ENCODE results near the gene APEX2.
"Not testable (repeated sequence)": the region's sequence is repeated elsewhere in the genome, so short reads cannot be mapped to it uniquely, and the experiment has no call there.

The APEX2 gene, protein sequence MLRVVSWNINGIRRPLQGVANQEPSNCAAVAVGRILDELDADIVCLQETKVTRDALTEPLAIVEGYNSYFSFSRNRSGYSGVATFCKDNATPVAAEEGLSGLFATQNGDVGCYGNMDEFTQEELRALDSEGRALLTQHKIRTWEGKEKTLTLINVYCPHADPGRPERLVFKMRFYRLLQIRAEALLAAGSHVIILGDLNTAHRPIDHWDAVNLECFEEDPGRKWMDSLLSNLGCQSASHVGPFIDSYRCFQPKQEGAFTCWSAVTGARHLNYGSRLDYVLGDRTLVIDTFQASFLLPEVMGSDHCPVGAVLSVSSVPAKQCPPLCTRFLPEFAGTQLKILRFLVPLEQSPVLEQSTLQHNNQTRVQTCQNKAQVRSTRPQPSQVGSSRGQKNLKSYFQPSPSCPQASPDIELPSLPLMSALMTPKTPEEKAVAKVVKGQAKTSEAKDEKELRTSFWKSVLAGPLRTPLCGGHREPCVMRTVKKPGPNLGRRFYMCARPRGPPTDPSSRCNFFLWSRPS

DNA sequence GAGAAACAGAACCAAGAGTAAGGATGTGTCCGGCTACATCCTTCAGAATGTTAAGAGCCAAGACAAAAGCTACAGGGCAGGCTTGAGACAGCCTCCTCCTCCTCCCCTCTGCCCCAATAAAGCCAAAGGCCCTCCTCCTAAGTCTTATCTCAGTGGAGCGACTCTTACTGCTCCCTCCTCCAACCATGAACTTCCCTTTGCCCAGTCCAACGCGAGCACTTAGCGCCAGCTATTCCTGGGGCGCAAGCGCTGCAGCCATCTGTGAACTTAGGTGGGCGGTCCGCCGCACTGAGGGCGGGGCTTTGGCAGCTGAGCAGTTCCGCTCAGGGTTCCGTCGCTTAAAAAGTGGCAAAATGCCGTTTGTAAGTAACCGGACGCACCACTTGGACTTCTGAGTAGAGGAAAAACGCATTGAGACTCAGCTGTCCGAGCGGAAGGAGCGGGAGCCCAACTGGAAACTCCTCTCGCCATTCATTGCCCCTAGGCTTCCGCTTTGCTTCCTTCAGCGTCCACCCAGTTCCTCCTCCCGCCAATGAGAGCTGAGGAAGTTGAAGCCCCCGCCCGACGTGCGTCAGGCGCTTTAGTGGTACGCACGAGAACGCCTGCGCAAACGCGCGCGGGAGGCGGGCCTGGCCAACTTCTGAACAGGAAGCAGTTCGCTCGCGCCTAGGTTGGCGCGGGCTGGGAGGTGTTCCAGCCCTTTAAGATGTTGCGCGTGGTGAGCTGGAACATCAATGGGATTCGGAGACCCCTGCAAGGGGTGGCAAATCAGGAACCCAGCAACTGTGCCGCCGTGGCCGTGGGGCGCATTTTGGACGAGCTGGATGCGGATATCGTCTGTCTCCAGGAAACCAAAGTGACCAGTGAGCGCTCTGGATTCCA, at the start of gene APEX2:
TSS of gene APEX2 (plus strand) at position 647 of the 882 bp plus-strand sequence. CDS start at position 707, 60 bp downstream.
- peak; percentile 79 to 84 for DNase-seq

DNA sequence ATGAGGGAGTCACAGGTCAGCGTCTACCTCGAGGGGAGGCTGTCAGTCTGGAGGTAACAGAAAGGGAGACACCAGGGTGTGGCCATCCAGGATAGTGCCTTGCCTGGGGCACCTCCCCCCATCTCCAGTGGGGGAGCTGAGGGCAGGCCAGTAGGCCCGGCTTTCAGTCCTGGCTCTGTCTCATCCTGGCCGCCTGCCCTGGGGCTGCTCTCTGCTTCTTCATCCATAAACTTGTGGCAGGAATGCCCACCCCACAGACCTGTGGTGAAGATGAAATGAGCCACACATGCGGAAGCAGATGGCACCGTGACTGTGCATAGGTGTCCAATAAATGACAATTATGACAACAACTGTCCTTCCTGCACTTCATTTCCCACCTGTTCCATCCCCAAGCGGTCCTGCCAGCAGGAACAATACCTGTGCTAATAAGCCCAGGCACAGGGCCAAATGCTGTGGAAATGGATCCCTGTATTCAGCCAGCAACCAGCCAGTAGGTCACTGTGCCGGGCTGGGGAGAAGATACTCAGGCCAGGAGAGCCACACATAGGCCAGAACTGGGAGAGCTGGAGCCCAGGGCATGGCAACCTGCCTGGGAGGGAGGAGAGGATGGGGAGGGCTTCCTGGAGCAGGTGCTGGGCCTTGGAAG, 49.3 kb upstream of the APEX2 start:
- no peak for DNase-seq

DNA sequence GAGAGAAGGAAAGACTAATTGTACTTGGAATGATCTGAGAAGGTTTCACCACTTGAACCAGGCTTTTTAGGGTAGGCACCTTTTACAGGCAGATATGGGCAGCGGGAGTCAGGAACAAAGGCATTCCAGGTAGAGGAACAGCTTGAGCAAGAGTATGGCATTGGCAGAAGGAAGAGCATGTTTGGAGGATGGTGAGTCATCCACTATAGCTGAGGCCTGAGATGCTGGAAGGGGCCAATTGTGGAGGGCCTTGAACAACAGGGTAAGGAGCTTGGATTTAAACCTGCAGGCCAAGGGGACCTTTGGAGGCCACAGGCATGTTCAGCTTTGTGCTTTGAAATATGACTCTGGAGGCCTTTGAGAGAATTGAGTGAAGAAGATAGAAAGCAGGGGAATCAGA, 38.4 kb upstream of the APEX2 start:
- DNase-seq, result no peak

DNA sequence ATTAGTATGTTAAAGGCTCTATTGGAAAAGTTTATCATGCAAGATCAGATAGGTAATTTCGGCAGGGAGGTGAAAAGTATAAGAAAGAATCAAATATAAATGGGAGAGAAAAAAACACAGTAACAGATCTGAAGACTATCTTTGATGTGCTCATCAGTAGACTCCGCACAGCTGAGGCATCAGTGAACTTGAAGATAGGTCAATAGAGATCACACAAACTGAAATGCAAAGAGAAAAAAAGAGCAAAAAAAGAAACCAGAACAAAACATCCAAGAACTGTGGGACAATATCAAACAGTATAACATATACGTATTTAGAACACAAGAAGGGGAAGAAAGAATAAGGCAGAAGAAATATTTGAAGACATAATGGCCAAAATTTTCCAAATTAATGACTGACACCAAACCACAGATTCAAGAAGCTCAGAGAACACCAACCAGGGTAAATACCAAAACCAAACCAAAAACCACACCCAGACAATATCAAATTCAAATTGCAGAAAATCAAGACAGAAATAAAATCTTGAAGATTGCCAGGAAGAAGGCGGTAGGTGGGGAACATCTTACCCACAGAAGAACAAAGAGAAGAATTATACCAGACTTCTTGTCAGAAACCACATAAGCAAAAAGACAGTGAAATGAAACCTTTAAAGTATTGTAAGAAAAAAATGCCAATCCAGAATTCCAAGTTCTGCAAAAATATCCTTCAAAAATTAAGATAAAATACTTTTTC, 35.2 kb upstream of the APEX2 start:
- DNase-seq, result no peak

DNA sequence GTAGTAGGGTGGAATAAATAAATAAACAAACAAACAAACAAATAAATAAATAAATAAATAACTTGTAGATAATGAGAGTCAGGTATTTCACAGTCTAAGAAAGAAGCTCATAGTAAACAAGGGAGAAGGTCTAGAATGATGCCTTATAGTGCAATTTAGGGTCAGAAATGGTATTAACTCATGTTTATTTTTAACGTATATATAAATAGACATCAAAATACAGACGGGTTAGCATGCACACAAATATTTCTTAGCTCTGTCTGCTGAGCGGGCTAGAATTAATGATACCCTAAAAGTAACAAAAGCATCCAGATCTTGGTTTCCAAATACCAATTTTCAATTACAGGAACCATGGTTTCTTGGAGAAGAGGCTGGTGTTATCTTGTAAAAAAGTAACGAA, 22.8 kb upstream of the APEX2 start:
- DNase-seq, result no peak

DNA sequence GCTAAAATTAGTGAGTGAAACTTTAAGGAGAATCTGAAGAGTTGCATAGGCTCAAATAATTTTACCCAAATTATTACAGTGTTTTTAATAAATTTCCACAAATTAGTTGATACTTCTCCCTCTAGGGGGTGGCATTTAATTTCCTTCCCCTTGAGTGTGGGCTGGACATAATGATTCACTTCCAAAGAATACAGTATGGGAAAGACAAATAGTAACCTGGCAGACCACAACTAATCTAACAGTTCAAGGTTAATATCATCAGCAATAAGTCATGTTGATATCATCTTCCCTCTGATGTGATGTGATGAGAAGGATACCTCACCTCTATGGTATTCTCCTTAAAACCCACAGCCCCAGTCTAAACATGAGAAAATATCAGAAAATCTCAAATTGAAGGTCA, 21.7 kb upstream of the APEX2 start:
- no peak for DNase-seq

DNA sequence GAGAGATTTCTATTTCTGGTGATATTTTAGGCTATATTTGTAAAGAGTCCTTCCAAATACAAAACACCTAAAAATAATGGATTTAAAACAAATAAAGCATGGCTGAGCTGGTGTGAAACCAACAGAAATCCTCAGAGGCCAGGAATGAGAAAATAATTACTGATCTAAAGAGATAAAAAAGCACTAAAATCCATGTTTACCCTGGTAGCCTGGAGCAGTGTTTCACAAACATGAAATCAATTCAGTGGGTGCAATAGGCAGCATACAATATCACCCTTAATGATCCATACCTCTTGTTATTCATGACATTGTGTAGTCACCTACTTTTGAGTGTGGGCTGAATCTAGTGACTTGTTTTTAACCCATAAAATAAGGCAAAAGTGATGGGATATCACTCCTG, 20.7 kb upstream of the APEX2 start:
- DNase-seq, result no peak

DNA sequence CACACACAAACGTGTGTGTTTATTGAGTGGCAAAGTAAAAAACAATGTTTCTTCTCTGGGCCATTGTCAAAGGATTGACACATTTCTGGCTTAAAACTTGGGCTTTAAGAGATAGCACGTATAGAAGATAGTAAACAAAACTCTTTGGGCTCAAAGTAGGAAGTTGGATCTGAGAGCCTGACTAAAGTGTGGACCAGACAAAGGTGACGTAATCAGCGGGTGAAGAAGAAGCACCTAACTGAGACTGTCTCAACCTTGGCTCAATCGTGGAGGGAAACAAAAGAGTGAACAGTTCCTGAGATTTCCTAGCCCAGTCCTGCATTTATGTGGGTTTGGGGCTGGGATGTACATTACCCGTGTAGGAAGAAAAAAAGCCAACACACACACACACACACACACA, 19.8 kb upstream of the APEX2 start:
- DNase-seq, result no peak

DNA sequence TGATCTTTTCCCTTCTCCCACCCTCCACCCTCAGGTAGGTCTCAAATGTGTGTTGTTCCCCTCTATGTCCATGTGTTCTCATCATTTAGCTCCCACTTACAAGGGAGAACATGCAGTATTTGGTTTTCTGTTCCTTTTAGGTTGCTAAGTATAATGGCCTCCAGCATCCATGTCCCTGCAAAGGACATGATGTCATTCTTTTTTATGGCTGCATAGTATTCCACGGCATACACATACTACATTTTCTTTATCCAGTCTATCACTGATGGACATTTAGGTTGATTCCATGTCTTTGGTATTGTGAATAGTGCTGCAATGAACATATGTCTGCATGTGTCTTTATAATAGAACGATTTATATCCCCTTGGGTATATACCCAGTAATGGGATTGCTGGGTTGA, 16.9 kb upstream of the APEX2 start:
- not testable (repeated sequence) for DNase-seq

DNA sequence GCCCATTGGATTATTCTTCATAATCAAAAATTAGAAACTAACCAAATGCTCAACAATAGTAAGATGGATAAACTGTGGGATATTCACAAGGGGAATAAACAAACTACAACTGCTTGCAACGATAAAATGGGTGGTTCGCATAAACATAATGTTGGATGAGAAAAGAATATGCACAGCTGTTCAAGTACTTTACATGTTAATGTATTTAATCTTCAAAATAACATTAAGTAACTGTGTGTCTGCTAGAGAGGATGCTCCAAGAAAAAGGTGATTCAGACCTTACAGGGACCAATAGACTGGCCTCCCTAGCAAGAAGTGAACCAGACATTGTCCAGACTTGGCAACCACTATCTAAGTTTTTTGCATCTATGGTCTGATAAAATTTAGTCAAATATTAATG, 8.5 kb upstream of the APEX2 start:
- no peak for DNase-seq

DNA sequence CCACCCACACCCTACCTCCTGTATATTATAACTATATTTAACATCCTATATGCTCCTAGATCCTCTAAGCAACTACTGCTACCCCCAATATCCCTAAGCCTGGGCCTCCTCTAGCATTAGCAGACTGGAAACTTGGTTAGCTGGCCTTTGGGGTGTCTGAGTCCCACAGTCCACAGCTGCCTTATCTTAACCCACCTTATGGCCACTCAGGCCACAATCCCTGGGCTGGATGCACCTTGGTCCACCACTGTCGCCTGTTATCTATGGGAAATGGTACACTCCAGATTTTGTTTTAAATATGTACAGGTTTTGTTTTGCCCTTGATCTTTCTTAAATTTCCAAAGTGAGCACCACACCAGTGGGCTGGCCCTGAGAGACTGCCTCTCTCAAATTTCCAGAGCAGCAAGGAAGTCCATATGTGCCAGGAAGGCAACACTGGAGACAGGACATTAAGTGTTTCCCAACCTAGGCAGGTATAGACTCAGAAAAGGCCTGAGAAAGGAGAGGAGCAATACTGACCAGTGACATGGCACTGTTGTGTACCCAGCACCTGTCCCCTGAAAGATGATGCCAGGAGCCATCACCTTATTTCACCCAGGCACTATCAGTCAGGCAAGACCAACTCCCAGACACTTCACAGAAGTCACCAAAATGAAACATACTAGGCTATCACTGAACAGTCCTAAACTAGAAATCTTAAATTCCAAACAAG, 7.1 kb upstream of the APEX2 start:
- no peak for DNase-seq

DNA sequence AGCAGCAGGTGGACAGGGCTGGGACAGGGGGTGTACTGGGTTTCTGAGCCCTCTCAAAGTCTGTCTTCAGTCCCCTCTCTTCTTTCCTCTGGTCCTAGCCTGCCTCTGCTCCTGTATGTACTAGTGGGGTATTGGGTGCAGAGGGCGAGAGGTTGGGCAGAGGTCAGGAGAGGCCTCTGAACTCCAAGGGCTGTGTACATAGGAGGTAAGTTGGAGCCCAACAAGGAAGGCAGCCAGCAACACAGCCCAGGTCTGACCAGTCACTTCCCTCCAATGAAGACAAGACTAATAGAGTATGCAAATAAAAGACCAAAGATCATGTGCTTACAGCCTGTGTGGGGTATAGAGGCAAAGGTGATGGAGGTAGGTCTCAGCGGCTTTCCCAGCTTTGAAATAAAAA, 6.1 kb upstream of the APEX2 start, which contains the start of gene PFKFB1:
TSS of gene PFKFB1 (minus strand) at position 90 of the 400 bp plus-strand sequence. CDS start 181 bp downstream, outside the sequence.
- no peak for DNase-seq

DNA sequence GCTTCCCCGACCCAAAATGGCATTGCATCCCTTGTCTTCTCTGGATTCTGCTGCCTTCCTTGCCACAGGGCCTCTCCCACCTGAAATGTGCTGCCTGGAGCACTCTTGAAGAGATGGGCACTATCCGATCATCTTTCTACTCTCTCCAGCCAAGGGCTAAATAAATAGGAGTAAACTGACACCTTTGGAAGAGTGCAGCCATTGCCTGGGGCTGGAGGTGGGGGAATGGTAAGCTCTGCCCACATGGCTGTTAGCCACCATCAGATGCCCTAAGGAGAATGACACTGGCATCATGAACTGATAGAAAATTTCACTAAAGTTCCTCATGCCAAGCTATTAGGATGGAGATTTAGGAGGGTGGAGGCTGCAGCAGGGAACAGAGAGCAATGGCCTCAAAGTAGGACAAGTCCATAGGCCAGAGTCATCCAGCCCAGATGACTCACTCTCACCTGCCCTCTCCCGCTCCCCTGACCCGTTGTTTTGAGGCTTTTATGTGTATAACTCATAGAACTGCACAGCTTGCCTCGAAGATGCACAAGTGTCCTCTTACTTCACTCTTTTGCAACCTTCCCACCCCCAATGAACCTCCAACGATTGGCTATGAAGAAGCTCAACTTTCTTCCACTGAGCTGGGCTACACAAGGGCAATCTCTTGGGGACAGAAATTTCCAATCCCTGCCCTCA, 5.4 kb upstream of the APEX2 start:
- DNase-seq, result no peak

DNA sequence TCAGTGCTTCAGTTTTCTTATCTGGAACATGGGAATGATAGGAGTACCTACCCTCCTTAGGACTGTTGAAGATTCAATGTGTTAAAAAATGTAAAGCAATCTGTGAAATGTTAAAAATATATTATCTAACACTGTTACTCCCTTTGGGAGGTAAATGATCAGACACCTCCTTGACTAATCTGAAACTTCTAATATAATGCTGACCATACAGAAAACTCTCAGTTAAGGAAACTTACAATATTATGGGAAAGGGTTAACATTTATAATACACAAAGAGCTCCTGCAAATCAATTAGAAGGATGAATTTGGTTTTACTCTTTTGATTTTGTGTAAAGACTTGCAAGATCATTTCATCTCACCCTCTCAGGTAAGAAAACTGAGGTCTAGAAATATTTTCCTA, 4.5 kb upstream of the APEX2 start:
- DNase-seq, result no peak

DNA sequence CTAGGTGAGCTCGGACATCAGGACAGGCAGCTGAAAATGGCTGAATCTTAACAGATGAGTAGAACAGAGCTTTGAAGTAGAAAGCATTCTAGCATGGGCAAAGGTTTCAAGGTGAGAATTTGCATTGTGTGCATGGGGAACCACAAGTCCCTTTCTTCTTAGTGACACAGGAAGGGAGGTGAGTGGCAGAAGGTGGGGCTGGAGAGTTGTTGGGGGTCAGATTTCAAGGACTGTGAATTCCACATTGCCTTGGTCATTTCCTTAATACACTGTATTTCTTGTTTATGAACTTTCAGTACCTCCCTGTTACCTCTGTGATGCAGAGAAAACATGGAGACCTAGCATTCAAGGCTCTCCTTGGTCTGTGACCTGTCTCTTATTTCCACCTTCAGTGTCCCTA, 4.1 kb downstream of the APEX2 start:
- DNase-seq, result no peak

DNA sequence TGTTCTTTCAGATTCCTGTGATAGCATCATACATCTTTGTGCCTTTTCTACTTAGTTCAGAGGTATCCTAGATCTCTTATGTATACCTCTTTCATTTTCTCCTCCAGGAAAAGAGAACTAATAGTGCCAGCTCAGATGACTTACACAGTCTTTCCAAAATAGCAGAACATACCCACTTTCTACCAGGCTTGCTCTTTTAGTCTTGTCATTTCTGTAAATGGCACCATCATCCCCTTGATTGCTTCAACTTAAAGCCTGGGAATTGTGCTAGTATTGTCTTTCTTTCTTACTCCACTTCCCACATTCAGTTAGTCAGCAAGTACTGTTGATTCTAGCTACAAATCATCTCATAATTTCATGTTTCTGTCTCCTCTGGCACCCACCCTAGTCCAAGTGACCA, 5.1 kb downstream of the APEX2 start:
- DNase-seq, result no peak

DNA sequence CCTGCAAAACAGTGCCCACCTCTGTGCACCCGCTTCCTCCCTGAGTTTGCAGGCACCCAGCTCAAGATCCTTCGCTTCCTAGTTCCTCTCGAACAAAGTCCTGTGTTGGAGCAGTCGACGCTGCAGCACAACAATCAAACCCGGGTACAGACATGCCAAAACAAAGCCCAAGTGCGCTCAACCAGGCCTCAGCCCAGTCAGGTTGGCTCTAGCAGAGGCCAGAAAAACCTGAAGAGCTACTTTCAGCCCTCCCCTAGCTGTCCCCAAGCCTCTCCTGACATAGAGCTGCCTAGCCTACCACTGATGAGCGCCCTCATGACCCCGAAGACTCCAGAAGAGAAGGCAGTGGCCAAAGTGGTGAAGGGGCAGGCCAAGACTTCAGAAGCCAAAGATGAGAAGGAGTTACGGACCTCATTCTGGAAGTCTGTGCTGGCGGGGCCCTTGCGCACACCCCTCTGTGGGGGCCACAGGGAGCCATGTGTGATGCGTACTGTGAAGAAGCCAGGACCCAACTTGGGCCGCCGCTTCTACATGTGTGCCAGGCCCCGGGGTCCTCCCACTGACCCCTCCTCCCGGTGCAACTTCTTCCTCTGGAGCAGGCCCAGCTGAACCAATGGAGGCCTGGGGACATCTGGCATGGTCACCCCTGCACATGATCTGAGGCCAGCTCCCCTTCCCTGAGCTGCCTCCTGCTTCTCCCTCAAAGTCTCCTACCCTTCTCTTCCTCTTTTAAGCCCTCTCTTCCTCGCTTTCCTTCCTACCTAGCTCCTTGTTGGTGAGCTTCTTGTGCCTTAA, 6.9 kb downstream of the APEX2 start:
- no peak for DNase-seq

DNA sequence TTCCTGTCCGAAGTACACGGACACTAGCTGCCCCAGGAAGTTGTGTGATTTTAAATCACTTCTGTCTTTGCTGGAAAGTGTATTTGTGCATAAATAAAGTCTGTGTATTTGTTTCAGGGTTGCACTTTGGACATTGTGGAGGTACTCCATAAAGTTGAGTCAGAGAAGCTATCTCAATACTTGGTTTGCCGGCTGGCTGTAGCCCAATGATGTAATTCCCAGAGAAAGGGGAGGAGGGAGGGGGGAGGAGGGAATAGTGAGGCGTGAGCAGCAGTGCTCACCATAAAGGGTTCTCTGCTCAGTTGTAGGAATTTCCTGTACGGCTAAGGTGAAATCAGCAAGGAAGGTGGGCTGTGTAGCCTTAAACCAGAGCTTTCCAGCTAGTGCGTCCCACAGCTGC, 7.5 kb downstream of the APEX2 start:
- DNase-seq, result no peak

DNA sequence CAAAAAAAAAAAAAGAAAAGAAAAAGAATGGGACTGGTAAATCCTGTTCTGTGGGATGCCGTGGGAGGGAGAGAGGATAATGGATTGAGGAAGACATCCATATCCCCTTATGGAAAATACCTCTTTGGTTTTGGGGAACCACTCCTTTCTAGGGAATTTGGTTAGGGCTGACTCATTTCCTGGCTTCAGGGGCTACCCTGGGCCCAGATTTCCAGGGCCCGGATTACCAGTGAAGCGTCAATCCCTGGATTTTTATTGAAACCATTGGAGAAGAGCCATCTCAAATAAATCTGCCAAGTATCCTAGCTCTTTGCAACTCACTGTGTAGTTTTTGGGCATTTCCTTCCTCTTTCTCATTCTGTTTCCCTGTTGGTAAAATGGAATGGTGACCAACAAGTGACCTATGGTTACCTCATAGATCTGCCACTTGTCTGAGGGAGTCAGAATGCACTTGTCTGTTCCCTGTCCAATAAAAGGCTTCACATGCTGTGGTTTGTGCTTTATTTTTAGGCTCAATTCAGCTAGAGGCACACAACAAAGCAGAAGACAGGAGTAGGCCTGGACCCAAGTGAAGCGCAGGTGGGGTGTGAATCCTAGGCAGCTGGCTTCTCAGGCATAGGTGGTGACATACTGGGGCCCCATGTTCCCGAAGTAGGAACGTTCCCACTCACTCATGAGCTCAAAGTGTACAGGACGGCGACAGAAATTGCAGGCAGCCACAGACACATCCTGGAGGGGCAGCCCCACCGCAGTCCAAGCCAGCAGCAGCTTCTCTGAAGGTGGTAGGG, 8.6 kb downstream of the APEX2 start:
- no peak for DNase-seq

DNA sequence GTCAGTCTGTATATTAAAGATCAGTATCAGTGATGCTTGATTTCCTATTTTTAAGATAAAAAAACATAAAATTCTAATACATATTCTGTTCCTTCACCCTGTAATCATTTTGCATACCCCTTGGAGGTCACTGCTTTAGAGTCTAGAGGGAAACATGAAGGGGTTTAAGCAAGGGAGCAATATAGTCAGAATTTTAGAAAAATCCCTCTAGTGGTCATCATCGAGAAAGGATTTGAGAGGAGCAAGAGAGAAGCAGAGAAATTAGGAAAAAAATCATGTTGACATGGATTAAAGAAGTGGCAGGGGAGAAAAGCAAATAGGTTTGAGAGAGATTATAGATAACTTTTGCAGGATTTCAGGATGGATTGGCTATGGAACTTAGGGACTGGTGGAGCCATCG, 11.1 kb downstream of the APEX2 start:
- no peak for DNase-seq

Measured in activated CD4-positive, alpha-beta T cell treated with anti-CD3 and anti-CD28 coated beads, Interleukin-2, amount 50 U/mL, for 4 hours (primary cell).